Astrocyte (in vitro differentiated cells and primary cell): ENCODE data around the gene ERMP1.

ENCODE experiments used
- CTCF ChIP-seq: IDR thresholded peaks from 2 replicates; pipeline ENCODE4 v1.5.1; 2011; ENCODE audit warnings: low read depth, mild to moderate bottlenecking, inconsistent platforms, low read length, moderate library complexity; ENCODE audit not compliant: insufficient read depth
- EZH2 ChIP-seq: IDR thresholded peaks from 2 replicates; pipeline ENCODE4 v1.6.1; 2012; ENCODE audit warnings: mild to moderate bottlenecking, low read length, inconsistent platforms; ENCODE audit not compliant: insufficient read depth

- no peak for TF ChIP-seq EZH2
- no peak for TF ChIP-seq CTCF
Measured at GRCh38 chr9:5834214-5834613, 1.3 kb upstream of the ERMP1 start.
